ENCODE data around the gene TAX1BP1.

- TF ChIP-seq EZH2 (IDR thresholded peaks at IDR 0.05; ENCODE audit: insufficient read depth, poor library complexity, severe bottlenecking) (no peak), EZH2phosphoT487 (IDR thresholded peaks at IDR 0.05; ENCODE audit: insufficient read depth, low read depth) (no peak)
Measured at GRCh38 chr7:27774717-27775328, 34.9 kb downstream of the TAX1BP1 start.

Measured in GM23248 (cell line).